B cell (primary cell): ENCODE measurements around the gene ASTN2.

Source experiments
- CTCF ChIP-seq: fragments of 200-600 bp; IDR thresholded peaks from one replicate; pipeline ENCODE4 v1.8.0; 2022; ENCODE audit warnings: antibody characterized with exemption, mild to moderate bottlenecking
- EZH2 ChIP-seq: IDR thresholded peaks from 2 replicates; pipeline ENCODE4 v1.6.1; 2012; ENCODE audit warnings: borderline replicate concordance, low read depth, mild to moderate bottlenecking, moderate library complexity, low read length; ENCODE audit not compliant: insufficient read depth, poor library complexity, severe bottlenecking

GRCh38 chr9:116905171-116905588 is 509.7 kb downstream of the ASTN2 start:
- no peak for TF ChIP-seq CTCF
- no peak for TF ChIP-seq EZH2
